Muscle of back (tissue), 13 donors: ENCODE measurements around the gene PPP4R2. TPM values are rescaled to one million over a fixed set of nuclear protein-coding genes. Genes with fewer than 3 reads are reported as not detected.

Experiments used
- DNase-seq, 3 donors: peaks; one replicate each; pipeline versions ENCODE4 v3.0.0 to v3.0.0-alpha.2; 2013
- long read RNA-seq, 9 donors: transcript quantifications; one replicate each; lab custom pipeline, GENCODE V29; 2026
- polyA plus RNA-seq, 10 donors: library from polyadenylated mRNA; unstranded; fragments of 120-200 nt; gene quantifications; one replicate each; pipeline ENCODE4 v1.2.1, GENCODE V29; 2013; ENCODE audit not compliant: insufficient read length in 10 of 10

PPP4R2 gene
- polyA plus RNA-seq: 10 to 100 TPM; 50.2 to 78.2 (median 60.1) TPM
- long read RNA-seq, donor 1, full-length matches to known transcripts: 15 of 15 reads
- long read RNA-seq, donor 1, partial matches to known transcripts: 0 of 15 reads
- long read RNA-seq, donor 1, other reads (novel, unspliced or antisense): 0 of 15 reads
- long read RNA-seq, donor 2, full-length matches to known transcripts: 9 of 9 reads
- long read RNA-seq, donor 2, partial matches to known transcripts: 0 of 9 reads
- long read RNA-seq, donor 2, other reads (novel, unspliced or antisense): 0 of 9 reads
- long read RNA-seq, donor 3: 0 reads
- long read RNA-seq, donor 4, full-length matches to known transcripts: 15 of 59 reads
- long read RNA-seq, donor 4, partial matches to known transcripts: 44 of 59 reads
- long read RNA-seq, donor 4, other reads (novel, unspliced or antisense): 0 of 59 reads
- long read RNA-seq, donor 5, full-length matches to known transcripts: 13 of 20 reads
- long read RNA-seq, donor 5, partial matches to known transcripts: 7 of 20 reads
- long read RNA-seq, donor 5, other reads (novel, unspliced or antisense): 0 of 20 reads
- long read RNA-seq, donor 6, full-length matches to known transcripts: 13 of 13 reads
- long read RNA-seq, donor 6, partial matches to known transcripts: 0 of 13 reads
- long read RNA-seq, donor 6, other reads (novel, unspliced or antisense): 0 of 13 reads
- long read RNA-seq, donor 7, full-length matches to known transcripts: 8 of 13 reads
- long read RNA-seq, donor 7, partial matches to known transcripts: 5 of 13 reads
- long read RNA-seq, donor 7, other reads (novel, unspliced or antisense): 0 of 13 reads
- long read RNA-seq, donor 8, full-length matches to known transcripts: 7 of 13 reads
- long read RNA-seq, donor 8, partial matches to known transcripts: 6 of 13 reads
- long read RNA-seq, donor 8, other reads (novel, unspliced or antisense): 0 of 13 reads
- long read RNA-seq, donor 9, full-length matches to known transcripts: 1 of 1 reads
- long read RNA-seq, donor 9, partial matches to known transcripts: 0 of 1 reads
- long read RNA-seq, donor 9, other reads (novel, unspliced or antisense): 0 of 1 reads

- DNase-seq: peak; percentile 92 to 97 (median 94)
Measured at GRCh38 chr3:72996473-72997333, at the start of gene PPP4R2. TSS of gene PPP4R2 (plus strand) at chr3:72996811. CDS start at chr3:72997038, 227 bp downstream.

- DNase-seq: no peak
Measured at GRCh38 chr3:72947715-72948490, 48.7 kb upstream of the PPP4R2 start.

GRCh38 chr3:72949016-72949415, 47.6 kb upstream of the PPP4R2 start:
- DNase-seq: no peak

GRCh38 chr3:72950372-72950771, 46.2 kb upstream of the PPP4R2 start:
- no peak for DNase-seq

GRCh38 chr3:72950801-72951200, 45.8 kb upstream of the PPP4R2 start:
- DNase-seq: no peak

- DNase-seq: no peak
Measured at GRCh38 chr3:72951259-72951722, 45.3 kb upstream of the PPP4R2 start.

GRCh38 chr3:72953325-72953956, 43.2 kb upstream of the PPP4R2 start:
- no peak for DNase-seq

- DNase-seq: no peak
Measured at GRCh38 chr3:72957297-72957696, 39.3 kb upstream of the PPP4R2 start.

GRCh38 chr3:72959336-72959735, 37.3 kb upstream of the PPP4R2 start:
- DNase-seq: no peak

GRCh38 chr3:72960812-72961518, 35.6 kb upstream of the PPP4R2 start:
- peak; percentile 11 to 22 (median 20) for DNase-seq

GRCh38 chr3:72961752-72962151, 34.9 kb upstream of the PPP4R2 start:
- DNase-seq: no peak

- no peak for DNase-seq
Measured at GRCh38 chr3:72962317-72962716, 34.3 kb upstream of the PPP4R2 start.

GRCh38 chr3:72964633-72965032, 32.0 kb upstream of the PPP4R2 start:
- DNase-seq: no peak

- DNase-seq: no peak
Measured at GRCh38 chr3:72968266-72968664, 28.3 kb upstream of the PPP4R2 start.

GRCh38 chr3:72969766-72970165, 26.8 kb upstream of the PPP4R2 start:
- DNase-seq: no peak

GRCh38 chr3:72970942-72971341, 25.7 kb upstream of the PPP4R2 start:
- DNase-seq: no peak

- DNase-seq: no peak
Measured at GRCh38 chr3:72972706-72973030, 23.9 kb upstream of the PPP4R2 start.

GRCh38 chr3:72973031-72973723, 23.4 kb upstream of the PPP4R2 start:
- DNase-seq: no peak

- no peak for DNase-seq
Measured at GRCh38 chr3:72973786-72974185, 22.8 kb upstream of the PPP4R2 start.
